ENCODE results near the gene CHTF18. TPM values are rescaled to one million over a fixed set of nuclear protein-coding genes. Genes with fewer than 3 reads are reported as not detected.
"Not testable (repeated sequence)": the region's sequence is repeated elsewhere in the genome, so short reads cannot be mapped to it uniquely, and the experiment has no call there.

The CHTF18 gene
- total RNA-seq, 1 donor = 20.0 TPM

DNA sequence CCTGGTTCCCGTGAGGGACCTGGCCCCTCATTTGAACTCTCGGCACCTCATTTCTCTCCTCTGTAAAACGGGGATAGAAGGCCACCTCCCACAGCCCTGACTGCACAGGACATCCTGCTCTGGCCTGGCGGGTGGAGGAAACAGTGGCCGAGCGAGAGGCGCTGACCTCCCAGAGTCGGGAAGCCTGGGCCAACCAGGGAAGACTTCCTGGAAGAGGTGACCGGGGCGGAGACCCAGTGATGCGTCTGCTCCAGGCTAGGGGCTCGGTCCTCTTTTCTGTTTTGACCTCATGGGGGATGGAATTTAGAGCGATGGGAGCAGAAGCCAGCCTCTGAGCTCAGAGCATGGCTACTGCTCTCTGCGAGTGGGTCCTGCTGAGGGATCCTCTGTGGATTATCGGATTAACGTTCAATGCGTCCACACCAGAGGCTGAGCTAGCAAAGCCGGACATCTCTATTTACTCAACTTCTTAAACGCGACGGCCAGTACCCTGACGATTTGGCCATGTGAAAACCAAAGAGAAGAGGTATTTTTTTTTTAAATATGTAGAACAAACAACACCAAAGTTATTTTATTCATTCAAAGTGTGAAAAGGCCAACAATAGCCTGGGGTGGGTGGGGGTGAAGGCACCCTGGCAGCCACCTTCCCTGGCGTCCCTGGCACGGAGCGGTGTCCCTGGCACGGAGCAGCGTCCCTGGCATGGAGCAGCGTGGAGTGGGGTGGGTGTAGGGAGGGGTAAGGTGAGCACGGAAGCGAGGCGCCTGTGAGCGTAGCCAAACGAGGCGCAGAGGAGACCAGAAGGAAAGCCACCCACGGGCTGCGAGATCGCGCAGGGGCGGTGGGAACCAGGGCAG, 37.0 kb upstream of the CHTF18 start:
- no peak for DNase-seq (ENCODE audit: low read depth)
- H3K4me3 ChIP-seq (ENCODE audit: low read depth, low read length) = no peak overlapping the region
- TF ChIP-seq, protein P1, sequence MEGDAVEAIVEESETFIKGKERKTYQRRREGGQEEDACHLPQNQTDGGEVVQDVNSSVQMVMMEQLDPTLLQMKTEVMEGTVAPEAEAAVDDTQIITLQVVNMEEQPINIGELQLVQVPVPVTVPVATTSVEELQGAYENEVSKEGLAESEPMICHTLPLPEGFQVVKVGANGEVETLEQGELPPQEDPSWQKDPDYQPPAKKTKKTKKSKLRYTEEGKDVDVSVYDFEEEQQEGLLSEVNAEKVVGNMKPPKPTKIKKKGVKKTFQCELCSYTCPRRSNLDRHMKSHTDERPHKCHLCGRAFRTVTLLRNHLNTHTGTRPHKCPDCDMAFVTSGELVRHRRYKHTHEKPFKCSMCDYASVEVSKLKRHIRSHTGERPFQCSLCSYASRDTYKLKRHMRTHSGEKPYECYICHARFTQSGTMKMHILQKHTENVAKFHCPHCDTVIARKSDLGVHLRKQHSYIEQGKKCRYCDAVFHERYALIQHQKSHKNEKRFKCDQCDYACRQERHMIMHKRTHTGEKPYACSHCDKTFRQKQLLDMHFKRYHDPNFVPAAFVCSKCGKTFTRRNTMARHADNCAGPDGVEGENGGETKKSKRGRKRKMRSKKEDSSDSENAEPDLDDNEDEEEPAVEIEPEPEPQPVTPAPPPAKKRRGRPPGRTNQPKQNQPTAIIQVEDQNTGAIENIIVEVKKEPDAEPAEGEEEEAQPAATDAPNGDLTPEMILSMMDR (IDR thresholded peaks at IDR 0.05; ENCODE audit: insufficient read depth, low read length) = no peak

DNA sequence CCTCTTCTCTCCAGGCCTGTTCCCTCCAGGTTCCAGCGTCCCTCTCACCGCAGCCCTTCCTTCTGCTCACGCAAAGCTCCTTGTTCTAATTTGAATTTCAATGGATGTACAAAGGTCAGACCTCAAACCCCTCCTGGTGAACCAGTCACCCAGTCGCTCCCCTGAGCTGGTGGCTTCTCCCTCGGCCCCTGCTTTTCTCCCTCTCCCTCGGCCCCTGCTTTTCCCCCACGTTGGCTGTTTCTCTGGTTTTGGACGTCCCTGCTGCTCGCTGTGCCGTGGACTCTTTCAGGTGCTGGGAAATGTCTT, 36.5 kb upstream of the CHTF18 start:
- DNase-seq (ENCODE audit: low read depth) = no peak
- H3K4me3 ChIP-seq (ENCODE audit: low read depth, low read length) = no peak overlapping the region
- TF ChIP-seq, protein P1 (IDR thresholded peaks at IDR 0.05; ENCODE audit: insufficient read depth, low read length) = no peak

DNA sequence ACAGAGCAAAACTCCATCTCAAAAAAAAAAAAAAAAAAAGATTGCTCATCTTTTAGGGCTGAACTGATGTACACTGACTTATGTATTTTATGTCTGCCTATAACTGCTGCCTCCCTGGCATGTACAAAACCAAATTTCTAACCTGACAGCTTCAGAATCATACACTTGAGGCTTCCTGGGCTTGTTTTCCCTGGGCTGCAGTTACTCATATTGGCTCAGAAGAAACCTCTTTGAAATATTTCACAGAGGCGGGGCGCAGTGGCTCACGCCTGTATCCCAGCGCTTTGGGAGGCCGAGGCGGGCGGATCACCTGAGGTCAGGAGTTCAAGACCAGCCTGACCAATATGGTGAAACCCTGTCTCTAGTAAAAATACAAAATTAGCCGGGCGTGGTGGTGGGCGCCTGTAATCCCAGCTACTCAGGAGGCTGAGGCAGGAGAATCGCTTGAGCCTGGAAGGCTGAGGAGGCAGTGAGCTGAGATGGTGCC, 34.3 kb upstream of the CHTF18 start:
- DNase-seq (ENCODE audit: low read depth); H3K4me3 ChIP-seq (ENCODE audit: low read depth, low read length): not testable (repeated sequence)

DNA sequence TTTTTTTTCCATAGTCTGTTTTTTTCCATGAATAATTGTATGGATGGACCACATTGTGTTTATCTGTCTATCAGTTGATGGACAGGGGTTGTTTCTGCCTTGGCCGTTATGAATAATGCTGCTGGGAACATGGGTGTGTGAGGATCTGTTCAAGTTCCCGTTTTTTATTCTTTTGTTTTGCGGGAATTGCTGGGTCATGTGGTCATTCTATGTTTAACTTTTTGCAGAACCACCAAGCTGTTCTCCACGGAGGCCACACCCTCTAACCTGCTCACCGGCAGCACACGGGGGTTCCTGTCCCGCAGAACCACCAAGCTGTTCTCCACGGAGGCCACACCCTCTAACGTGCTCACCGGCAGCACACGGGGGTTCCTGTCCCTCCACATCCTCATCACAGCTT, 33.8 kb upstream of the CHTF18 start:
- H3K4me3 ChIP-seq (ENCODE audit: low read depth, low read length) = no peak overlapping the region
- TF ChIP-seq, protein P1 (IDR thresholded peaks at IDR 0.05; ENCODE audit: insufficient read depth, low read length) = no peak
- DNase-seq (ENCODE audit: low read depth) = no peak

DNA sequence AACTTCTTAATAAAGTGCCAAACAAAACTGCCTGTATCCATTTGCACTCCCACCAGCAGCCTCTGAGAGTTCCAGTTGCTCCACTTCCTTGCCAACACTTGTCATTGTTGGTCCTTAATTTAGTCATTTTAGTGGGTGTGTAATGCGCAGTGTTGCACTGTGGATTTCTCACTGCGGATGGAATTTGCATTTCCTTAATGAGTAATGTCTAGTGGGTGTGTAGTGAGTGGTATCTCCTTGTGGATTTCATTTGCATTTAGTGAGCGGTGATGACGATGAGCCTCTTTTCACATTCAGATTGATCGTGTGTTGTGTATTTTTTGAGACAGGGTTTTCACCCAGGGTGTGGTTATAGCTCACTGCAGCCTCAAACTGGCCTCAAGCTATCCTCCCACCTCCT, 32.0 kb upstream of the CHTF18 start:
- TF ChIP-seq, protein P1 (IDR thresholded peaks at IDR 0.05; ENCODE audit: insufficient read depth, low read length) = no peak
- DNase-seq (ENCODE audit: low read depth) = no peak
- no peak overlapping the region for H3K4me3 ChIP-seq (ENCODE audit: low read depth, low read length)

DNA sequence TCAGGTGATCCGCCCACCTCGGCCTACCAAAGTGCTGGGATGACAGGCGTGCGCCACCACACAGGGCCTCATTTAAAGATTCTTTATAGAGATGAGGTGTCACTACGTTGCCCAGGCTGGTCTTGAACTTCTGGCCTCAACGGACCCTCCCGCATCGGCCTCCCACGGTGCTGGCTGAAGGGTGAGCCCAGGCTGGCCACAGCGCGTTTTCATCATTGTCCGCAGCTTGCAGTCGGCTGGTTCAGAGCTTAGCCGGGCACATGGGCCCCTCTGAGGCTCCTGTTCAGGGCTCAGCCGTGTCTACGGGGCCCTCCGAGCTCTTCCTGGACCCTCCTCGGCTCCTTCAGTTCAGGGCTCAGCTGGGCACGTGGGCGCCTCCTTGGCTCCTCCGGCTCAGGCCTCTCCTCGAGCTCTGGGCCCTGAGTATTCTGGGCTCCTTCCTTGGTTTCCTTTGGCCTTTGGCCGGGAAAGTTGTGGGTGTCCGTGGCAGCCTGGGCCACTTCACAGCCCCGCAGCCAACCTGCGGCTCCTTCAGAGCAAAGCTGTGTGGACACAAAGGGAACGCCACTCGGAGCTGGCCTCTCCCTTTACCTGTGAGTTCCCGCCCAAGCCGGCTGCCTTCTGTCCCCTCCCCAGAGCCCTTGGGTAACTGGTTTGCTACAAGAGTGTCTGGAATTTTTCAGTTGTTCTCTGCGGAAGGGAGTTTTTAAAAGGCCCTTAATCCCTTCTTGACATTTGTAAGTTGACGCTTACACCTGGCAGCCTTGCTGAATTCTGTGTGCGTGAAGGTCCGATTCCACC, 29.1 kb upstream of the CHTF18 start:
- no peak for DNase-seq (ENCODE audit: low read depth)
- H3K4me3 ChIP-seq (ENCODE audit: low read depth, low read length) = no peak overlapping the region
- TF ChIP-seq, protein P1 (IDR thresholded peaks at IDR 0.05; ENCODE audit: insufficient read depth, low read length) = no peak

DNA sequence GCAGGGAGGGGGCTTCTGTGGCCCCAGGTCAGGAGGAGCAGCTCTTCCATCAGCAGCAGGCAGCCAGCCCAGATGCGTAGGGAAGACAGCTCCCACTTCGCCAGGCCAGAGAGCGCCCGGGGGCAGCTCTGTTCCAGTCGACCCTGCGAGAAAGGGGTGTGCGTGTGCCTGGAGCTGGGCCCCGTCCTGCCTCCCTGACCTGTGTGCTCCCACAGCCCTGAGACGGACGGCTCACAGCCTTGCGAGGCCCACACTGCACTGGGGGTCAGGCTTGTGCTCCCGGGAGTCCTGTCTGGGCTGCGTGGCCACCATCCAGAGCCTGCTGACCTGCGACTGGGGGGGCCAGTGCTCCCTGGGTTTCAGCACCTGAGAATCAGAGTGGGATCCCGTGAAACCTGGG, 28.4 kb upstream of the CHTF18 start:
- no peak overlapping the region for H3K4me3 ChIP-seq (ENCODE audit: low read depth, low read length)
- TF ChIP-seq, protein P1 (IDR thresholded peaks at IDR 0.05; ENCODE audit: insufficient read depth, low read length) = no peak
- DNase-seq (ENCODE audit: low read depth) = no peak

Measured in fibroblast of the aortic adventitia (primary cell).